ENCODE measurements around the gene KNTC1.
"Not testable (repeated sequence)": the region's sequence is repeated elsewhere in the genome, so short reads cannot be mapped to it uniquely, and the experiment has no call there.

The KNTC1 gene

DNA sequence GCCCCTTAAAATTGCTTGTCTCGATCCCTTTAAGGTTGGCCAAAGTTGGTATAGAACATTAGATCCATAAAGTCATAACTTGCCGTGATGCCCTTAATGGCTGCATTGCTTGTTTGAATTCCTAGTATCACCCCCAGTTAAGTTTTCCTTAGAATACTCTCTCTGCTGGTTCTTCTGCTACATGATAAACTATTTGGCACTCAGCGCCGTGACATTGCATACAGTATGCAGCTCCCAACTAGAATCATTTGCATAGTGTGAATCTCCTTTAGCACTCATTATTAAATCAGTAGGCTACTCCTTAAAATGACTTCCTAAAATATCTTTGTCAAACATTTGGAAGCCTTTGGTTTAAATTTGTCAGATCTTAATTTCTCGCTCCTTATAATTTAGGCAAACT, 42.2 kb downstream of the KNTC1 start:
- no peak for DNase-seq

DNA sequence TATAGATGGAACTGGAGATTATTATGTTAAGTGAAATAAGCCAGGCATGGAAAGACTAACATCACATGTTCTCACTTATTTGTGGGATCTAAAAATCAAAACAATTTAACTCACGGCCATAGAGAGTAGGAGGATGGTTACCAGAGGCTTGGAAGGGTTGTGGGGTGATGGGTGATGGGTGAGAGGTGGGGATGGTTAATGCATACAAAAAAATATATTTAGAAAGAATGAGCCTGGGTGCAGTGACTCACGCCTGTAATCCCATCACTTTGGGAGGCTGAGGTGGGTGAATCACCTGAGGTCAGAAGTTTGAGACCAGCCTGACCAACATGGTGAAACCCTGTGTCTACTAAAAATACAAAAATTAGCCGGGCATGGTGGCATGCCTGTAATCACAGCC, 43.0 kb downstream of the KNTC1 start:
- peak; percentile 59 for DNase-seq

DNA sequence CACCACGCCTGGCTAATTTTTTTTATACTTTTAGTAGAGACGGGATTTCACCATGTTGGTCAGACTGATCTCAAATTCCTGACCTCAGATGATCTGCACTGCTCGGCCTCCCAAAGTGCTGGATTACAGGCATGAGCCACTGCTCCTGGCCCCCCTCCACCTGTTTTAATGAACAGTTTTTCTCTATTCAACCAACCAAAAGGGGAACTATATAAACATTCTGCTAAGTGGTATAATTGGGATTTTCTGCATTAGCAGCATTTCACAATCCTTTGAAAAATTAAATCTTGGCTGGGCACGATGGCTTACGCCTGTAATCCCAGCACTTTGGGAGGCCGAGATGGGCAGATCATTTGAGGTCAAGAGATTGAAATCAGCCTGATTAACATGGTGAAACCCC, 44.8 kb downstream of the KNTC1 start:
- DNase-seq: no peak

DNA sequence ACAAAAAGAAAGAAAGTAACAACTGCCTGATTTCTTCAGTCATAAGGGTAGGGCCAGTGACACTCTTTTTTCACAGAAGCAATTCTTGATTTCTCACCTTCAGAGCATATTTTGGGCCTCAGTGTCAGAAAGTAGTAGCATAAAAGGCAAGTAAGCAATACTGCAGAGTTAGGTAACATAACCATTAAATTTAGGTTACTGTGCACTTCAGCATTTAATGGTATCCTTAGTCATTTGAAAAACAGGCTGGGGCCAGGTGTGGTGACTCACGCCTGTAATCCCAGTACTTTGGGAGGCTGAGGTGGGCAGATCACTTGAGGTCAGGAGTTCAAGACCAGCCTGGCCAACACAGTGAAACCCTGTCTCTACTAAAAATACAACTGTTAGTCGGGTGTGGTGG, 56.2 kb downstream of the KNTC1 start:
- DNase-seq: not testable (repeated sequence)

DNA sequence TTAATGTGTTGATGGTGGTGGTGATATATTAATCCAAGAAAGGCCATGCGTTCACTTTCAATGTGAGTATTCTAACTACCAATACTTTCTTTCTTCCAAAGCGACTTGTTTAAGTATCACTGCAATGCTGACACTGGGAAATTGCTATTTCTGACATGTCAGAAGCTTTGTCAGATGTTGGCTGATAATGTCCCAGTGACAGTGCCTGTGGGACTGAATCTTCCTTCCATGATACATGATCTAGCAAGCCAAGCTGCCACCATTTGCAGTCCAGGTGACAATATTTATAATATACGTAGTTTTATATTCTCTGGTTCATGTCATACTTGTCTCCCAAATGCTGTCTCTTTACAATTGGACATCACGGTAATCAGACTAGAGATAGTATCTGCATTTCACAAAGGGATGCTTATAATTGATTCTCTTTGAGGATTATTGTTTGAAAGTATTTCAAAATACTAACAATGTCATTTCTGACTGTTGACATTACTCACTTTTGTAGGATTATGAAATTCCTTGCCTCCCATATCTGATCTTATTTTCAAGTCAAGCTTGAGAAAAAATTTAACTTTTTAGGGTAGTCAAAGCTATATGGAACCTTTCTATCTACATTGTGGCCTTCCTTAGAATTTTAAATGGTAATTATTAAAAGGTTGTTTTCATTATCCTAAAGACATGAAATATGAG, 57.3 kb downstream of the KNTC1 start:
- no peak for DNase-seq

DNA sequence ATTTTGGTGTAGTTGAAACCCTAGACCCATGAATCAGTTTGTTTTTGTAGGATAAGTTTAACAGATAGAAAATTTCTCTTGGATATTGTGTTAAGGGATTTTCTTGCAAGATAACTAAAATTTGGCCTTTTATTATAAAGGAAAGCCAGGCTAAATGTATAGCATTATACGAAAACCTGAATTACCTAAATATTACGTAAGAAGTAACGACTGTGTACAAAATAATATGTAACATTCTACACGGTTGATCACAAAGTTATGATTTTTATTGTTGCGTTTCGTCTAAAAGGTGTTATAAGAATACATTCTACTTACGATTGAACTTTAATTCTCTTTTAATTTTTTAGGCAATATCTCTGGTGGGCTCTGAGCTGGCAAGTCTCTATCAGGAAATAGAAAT, 63.9 kb downstream of the KNTC1 start:
- no peak for DNase-seq

DNA sequence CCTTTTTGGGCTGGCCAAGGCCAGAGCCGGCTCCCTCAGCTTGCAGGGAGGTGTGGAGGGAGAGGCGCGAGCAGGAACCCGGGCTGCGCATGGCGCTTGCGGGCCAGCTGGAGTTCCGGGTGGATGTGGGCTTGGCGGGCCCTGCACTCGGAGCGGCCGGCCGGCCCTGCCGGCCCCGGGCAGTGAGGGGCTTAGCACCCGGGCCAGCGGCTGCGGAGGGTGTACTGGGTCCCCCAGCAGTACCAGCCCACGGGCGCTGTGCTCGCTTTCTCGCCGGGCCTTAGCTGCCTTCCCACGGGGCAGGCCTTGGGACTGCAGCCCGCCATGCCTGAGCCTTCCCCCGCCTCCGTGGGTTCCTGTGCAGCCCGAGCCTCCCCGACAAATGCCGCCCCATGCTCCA, 64.9 kb downstream of the KNTC1 start:
- not testable (repeated sequence) for DNase-seq

DNA sequence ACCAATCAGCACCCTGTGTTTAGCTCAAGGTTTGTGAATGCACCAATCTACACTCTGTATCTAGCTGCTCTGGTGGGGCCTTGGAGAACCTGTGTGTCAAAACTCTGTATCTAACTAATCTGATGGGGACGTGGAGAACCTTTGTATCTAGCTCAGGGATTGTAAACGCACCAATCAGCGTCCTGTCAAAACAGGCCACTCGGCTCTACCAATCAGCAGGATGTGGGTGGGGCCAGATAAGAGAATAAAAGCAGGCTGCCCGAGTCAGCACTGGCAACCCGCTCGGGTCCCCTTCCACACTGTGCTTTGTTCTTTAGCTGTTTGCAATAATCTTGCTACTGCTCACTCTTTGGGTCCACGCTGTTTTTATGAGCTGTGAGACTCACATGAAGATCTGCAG, 65.5 kb downstream of the KNTC1 start:
- not testable (repeated sequence) for DNase-seq

DNA sequence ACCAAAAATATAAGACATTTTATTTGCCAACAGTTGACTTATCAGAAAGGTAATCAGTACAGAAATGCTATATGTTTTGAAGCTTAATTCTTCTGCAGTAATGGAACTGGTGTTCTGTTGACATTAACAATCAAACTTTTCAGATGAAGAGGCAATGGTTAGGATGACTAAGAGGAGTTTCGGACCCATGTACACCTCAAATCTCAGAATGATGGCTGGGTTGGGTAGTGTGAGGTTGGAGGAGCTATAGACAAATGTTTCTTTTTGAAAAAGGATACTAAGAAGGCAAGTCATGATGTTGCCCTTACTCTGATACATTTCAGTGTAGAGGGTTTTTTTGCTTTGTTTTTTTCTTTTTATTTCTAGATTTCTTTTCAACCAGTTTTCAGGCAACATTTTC, 66.9 kb downstream of the KNTC1 start:
- no peak for DNase-seq

DNA sequence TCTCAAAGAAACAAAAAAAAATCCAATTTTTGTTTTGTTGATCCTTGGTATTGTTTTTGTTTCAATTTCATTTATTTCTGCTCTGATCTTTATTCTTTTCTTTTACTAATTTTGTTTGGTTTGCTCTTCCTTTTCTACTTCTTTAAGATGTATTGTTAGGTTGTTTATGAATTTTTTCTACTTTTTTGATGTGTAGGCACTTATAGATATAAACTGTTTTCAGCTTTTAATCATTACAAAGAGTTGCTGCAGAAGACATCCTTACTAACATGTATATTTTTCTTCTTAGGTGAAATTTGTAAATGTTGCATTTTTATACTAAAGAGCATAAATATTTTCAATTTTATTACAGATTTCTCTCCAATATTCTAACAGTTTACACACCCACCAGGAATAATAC, 69.8 kb downstream of the KNTC1 start:
- DNase-seq: no peak

DNA sequence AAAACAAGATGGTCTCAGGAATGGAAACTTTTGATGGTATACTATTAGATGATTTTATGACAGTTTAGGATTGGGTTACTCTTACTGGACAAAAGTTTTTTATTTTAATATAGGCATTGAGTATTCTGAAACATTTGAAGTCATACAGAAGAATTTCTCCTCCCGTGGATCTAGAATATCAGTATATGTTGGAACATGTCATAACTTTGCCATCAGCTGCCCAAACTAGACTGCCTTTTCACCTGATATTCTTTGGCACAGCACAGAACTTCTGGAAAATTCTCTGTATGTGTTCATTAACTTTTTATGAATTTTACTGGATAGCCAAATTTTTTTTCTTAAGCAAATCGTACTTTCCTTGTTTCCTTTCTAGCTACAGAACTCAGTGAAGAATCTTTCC, 75.4 kb downstream of the KNTC1 start:
- DNase-seq: no peak

DNA sequence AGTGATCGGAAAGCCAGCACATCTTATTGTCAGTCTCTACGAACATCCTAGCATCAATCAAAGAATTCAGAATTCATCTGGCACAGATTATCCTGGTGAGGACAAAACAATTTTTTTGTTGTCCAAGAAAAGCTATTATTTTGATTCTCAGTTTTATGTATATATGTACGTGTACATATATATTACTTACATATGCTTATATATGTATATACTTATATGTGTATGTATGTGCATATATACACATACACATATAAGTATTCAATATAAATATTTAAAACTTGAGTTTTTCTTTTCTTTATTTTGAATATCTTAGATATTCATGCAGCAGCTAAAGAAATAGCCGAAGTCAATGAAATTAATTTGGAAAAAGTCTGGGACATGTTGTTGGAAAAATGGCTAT, 77.9 kb downstream of the KNTC1 start:
- no peak for DNase-seq

DNA sequence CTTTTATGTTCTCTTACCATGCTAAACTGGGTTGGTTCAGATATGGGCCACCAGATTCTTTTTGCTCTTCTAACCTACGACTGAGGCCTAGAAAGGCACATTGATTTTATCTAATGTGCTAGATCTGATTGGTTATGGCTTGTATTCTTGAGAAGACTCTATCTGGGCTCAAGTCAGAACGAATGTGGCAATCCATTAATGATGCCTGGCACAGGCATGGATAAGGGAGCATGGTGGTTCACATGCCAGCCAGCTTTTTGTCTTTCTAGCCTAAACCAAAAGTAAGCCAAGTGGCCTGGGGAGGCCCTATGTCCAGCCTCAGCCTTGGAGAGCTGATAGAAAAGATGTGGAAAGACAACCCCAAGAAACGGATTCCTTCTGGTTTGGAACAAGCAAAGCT, 82.7 kb downstream of the KNTC1 start:
- DNase-seq: no peak

DNA sequence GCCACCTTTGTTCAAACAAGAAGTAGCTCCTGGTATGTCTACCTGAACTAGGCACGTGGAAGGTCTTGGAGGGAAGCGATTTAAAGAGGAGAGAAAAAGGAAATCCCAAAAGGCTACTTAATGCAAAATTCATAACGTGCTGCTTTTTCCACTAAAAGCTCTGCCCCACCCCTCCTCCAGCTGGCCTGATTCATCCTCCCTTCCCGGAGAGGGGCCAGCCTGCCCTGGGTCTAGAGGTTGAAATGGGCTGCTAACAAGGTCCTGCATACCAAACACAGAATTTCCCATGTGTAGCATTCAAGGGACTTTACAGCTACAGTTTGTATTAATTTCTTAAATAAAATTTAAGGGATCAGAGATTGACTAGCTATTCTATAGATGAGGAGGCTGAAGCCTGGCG, 83.2 kb downstream of the KNTC1 start:
- DNase-seq: no peak

DNA sequence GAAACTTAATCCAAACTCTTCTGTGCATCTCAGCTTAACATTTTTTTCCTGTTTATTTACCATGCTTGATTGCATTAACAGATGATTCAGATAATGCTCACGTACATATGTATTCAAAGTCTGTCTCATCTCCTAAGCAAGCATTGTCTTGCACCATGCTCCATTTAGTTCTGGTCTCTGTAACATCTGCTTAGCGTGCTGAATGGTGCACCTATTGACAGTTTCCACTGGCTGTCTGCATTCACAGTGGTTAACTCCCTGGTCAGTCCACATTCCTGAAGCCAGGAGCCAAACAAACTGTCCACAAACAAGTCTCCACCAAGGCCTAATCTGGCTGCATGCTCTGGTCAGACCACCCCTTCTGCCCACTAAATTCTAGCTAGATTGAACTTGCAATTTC, 83.9 kb downstream of the KNTC1 start:
- peak; percentile 46 for DNase-seq

DNA sequence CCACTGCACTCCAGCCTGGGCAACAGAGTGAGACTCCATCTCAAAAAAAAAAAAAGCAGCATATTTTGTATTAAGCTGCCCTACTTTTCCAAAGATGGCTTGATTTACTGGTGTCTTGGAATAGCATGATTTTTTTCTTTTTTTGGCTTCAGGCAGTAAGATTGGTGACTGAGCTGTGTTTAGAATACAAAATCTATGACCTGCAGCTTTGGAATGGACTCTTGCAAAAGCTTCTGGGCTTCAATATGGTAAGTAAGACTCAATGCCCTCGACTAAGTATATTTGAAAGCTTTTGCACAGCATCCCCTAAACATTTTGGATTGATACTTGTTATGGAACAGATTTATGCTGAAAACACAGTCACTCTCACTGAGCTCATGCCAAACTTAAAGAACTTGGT, 87.8 kb downstream of the KNTC1 start:
- no peak for DNase-seq

DNA sequence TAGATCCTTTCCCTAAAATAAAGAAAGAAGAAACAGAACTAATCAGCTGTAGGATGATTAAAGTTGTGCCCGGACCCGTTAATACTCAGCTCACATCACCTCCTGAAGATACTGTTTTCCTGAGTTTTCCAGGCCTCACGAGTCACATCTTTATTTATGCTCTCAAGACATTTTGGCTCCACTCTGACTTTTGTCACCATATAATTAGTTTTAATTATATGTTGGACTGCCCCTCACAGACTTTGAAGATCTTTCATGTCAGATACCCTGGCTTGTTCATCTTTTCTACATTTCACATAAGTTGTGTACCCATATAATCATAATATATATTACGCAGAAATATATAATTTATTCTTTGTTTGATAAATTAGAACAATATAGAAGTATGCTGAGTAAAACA, 88.7 kb downstream of the KNTC1 start:
- DNase-seq: no peak

DNA sequence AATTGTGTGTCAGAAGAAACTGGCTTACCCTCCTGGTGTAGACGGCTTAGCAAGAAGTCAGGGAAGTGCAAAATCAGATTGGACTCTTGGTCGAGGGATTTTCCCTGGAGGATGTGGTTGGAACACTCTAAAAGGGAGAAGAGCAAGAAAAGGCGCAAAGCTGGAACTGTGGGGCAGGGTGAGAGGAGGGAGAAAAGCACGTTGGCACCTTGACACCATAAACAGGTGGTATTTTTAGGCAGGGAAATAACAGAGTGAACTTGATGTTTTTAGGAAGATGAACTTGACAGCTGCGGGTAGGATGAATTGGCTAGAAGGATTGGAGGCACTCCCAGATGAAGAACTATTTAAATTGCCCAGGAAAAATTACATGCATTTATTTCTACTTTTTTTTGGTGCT, 108.4 kb downstream of the KNTC1 start:
- no peak for DNase-seq

DNA sequence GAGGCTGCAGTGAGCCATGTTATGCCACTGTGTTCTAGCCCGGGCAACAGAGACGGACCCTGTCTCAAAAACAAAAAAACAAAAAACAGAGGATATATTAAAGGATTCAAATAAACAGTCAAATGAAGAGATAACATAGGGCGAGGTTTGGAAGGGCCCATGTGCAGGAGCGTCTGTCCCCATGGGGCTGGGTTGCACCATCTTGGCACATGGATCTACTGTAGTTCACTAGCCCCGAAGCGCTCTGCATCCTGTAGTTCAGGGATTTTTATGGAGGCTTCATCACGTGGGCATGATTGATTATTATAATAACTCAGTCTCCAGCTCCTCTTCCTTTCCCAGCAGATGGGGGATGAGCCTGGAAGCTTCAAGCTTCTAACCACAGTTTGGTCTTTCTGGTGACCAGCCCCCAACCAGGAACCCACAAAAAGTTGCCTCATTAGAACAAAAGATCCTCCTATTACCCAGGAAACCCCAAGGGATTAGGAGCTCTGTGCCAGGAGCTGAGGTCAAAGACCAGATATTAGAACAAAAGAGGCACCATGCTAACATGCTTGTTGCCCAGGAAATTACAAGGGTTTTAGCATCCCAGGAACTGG, 116.3 kb downstream of the KNTC1 start:
- peak; percentile 2 for DNase-seq

DNA sequence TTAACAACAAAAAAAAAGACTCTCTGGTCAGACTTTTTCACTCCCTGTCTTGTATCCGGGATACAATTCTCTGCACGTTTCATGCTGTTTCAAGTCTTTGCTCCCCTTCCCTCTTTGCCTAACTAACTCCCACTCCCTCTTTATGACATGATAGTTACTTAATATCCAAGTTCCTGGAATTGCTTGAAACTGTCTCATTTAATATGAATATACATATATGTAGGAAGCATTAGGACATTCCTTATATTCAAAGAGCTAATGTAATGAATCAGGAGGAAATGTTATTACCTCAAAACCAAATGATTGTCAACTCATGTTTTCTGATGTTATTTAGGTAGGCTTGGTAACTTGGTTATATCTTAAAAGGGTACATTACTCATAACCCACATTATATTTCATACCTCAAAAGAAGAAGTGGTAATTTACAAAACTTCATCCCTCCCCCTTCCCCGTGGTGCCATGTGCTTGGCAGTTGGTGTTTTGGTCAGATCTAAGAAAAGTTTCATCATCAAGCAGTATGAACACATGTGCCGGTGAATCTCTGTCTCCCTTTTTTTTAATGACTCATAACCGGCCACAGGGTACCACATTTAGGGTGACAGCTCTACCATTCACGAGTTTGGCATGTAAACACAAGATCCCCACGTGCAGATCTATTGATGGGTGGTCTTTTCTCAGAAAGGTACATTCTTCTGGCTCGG, 119.6 kb downstream of the KNTC1 start:
- DNase-seq: no peak

DNA sequence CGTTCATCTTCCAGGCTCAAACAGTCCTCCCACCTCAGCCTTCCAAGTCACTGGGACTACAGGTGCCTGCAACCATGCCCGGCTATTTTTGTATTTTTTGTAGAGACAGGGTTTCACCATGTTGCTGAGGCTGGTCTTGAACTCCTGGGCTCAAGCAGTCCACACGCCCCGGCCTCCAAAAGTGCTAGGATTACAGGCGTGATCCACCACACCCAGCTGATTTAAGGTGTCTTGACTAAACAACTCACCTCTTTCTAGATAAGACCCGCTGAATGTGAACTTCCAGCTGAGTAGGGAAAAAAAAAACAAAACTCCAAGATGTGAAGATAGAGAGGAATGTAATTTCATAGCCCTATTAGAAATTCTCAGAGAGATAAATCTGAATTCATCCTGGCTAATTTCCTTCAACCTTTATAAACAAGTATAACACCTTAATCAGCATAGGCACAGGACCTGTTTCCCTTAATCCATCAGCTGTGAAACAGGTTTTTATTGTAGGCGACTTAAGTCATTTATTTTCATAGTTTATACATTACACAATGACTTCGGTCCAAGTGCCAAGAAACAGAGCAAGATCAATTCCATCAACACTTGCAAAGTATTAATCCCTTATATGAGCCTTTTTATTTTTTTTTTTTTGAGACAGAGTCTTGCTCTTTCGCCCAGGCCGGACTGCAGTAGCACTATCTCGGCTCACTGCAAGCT, 124.6 kb downstream of the KNTC1 start:
- DNase-seq: no peak

DNA sequence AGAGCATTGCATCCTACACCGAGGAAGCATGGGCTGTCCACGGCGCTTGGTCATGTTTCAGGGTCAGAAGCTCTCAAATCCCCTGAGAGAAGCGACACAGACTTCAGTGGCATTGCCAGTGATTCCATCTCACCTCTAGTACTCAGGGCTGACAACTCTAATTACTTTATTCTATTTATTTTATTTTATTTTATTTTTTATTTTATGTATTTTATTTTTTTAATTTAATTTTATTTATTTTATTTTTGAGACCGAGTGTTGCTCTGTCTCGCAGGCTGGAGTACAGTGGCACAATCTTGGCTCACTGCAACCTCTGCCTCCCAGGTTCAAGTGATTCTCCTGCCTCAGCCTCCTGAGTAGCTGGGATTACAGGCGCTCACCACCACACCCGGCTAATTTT, 126.2 kb downstream of the KNTC1 start:
- DNase-seq: not testable (repeated sequence)

DNA sequence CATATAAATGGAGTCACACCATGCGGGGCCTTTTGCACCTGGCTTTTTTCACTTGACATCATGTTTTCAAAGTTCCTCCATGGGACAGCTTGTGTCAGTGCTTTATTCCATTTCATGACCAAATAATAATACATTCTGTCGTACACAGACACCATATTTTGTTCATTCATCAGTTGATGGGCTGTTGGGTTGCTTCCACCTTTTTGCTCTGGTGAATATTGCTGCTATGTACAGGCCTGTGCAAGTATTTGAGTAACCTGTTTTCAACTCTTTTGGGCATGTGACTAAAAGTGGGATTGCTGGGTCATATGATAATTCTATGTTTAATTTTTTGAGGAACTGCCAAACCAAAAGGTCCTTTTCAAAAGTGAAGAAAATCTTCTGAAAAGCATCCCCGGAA, 129.2 kb downstream of the KNTC1 start:
- no peak for DNase-seq

DNA sequence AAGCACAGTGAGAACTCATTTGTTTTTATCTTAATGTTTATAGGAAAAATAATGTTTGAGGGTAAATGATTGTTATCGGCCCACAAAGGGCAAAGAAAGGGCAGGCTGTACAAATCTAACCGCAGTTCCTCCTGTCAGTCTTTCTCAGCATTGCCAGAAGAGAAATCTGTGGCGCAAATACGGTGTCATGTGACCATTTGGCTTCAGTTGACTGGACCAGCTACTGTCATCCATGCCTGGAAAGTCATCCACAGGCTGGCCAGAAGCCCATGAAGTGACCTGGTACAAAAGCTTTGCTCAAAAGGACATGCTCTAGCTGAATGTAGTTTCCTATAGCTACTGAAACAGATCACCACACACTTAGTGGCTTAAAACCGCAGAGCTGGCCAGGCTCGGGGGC, 132.5 kb downstream of the KNTC1 start:
- DNase-seq: no peak
